HG02870 (cell line): ENCODE measurements around the gene ZNF488.

Source experiments
- ATAC-seq: cut with Tn5 transposase; IDR thresholded peaks from one replicate; pipeline ENCODE4 v1.9.1; 2021; ENCODE audit warnings: mild to moderate bottlenecking, moderate library complexity; ENCODE audit not compliant: unreplicated experiment

The ZNF488 gene

GRCh38 chr10:47332371-47332770 lies 51.7 kb downstream of the ZNF488 start:
- ATAC-seq, result no peak

GRCh38 chr10:47331954-47332353 lies 52.1 kb downstream of the ZNF488 start:
- ATAC-seq, result no peak

- no peak for ATAC-seq
These were observed 52.6 kb downstream of the ZNF488 start for GRCh38 chr10:47331491-47331890.

GRCh38 chr10:47330804-47331203 lies 53.3 kb downstream of the ZNF488 start:
- no peak for ATAC-seq

GRCh38 chr10:47330366-47330765 lies 53.7 kb downstream of the ZNF488 start:
- no peak for ATAC-seq

GRCh38 chr10:47329855-47330254 lies 54.2 kb downstream of the ZNF488 start:
- no peak for ATAC-seq

- ATAC-seq, result no peak
These were observed 57.2 kb downstream of the ZNF488 start for GRCh38 chr10:47326927-47327330.

- no peak for ATAC-seq
These were observed 57.7 kb downstream of the ZNF488 start for GRCh38 chr10:47326306-47326926.

- no peak for ATAC-seq
These were observed 58.5 kb downstream of the ZNF488 start for GRCh38 chr10:47325303-47326291.

GRCh38 chr10:47323636-47324296 lies 60.3 kb downstream of the ZNF488 start:
- ATAC-seq, result no peak

GRCh38 chr10:47323087-47323486 lies 61.0 kb downstream of the ZNF488 start:
- no peak for ATAC-seq

GRCh38 chr10:47322300-47323061 lies 61.6 kb downstream of the ZNF488 start, which contains the start of gene GDF2:
TSS of gene GDF2 (plus strand) at chr10:47322454. CDS start at chr10:47322669, 215 bp downstream.
- ATAC-seq, result no peak

- ATAC-seq, result no peak
These were observed 62.4 kb downstream of the ZNF488 start for GRCh38 chr10:47321521-47322195.

- ATAC-seq, result no peak
These were observed 63.3 kb downstream of the ZNF488 start for GRCh38 chr10:47320812-47321211.

- ATAC-seq, result no peak
These were observed 64.3 kb downstream of the ZNF488 start for GRCh38 chr10:47319784-47320183.

GRCh38 chr10:47318706-47319105 lies 65.4 kb downstream of the ZNF488 start:
- ATAC-seq, result no peak

- ATAC-seq, result no peak
These were observed 66.8 kb downstream of the ZNF488 start for GRCh38 chr10:47317251-47317650.

GRCh38 chr10:47316131-47316530 lies 68.0 kb downstream of the ZNF488 start:
- ATAC-seq, result no peak
